K562 (cell line): ENCODE data around the gene EPHA2. TPM values are rescaled to one million over a fixed set of nuclear protein-coding genes. Genes with fewer than 3 reads are reported as not detected.

Source experiments
- ARID1B ChIP-seq: fragments of 450-650 bp; IDR thresholded peaks from 2 replicates; pipeline ENCODE4 v1.6.1; 2016; ENCODE audit warnings: antibody characterized with exemption, mild to moderate bottlenecking, inconsistent platforms
- BCOR ChIP-seq: fragments of 450-650 bp; IDR thresholded peaks from 2 replicates; pipeline ENCODE4 v1.6.1; 2016
- CCAR2 ChIP-seq: fragments of 200-400 bp; formaldehyde crosslinking; IDR thresholded peaks from 2 replicates; pipeline ENCODE4 v1.6.1; 2017; ENCODE audit warnings: mild to moderate bottlenecking, low read depth, low read length
- DMBX1 ChIP-seq: fragments of 250-450 bp; sonication (Bioruptor Pico); IDR thresholded peaks from 2 replicates; pipeline ENCODE4 v1.8.0; 2022; ENCODE audit warnings: inconsistent platforms, mild to moderate bottlenecking, moderate library complexity, borderline replicate concordance
- EP400 ChIP-seq: fragments of 450-650 bp; IDR thresholded peaks from 2 replicates; pipeline ENCODE4 v1.6.1; 2017; ENCODE audit warnings: antibody characterized with exemption, mild to moderate bottlenecking, moderate library complexity
- KDM5B ChIP-seq: fragments of 200-600 bp; sonication (generic); IDR thresholded peaks from 2 replicates; pipeline ENCODE4 v1.6.1; 2012; ENCODE audit warnings: low read depth, mild to moderate bottlenecking, moderate library complexity, low read length, control low read depth, inconsistent platforms; ENCODE audit not compliant: insufficient replicate concordance
- RBFOX2 ChIP-seq: fragments of 200-400 bp; formaldehyde crosslinking; IDR thresholded peaks from 2 replicates; pipeline ENCODE4 v1.6.1; 2017; ENCODE audit warnings: low read depth, mild to moderate bottlenecking, low read length, moderate library complexity
- RBM25 ChIP-seq: fragments of 200-400 bp; formaldehyde crosslinking; IDR thresholded peaks from 2 replicates; pipeline ENCODE4 v1.6.1; 2018; ENCODE audit warnings: low read length, low read depth, moderate library complexity; ENCODE audit not compliant: severe bottlenecking
- ZKSCAN8 ChIP-seq: fragments of 200-800 bp; sonication (Bioruptor generic); IDR thresholded peaks from 2 replicates; pipeline ENCODE4 v1.6.1; 2016; ENCODE audit warnings: missing genetic modification characterization, missing compliant biosample characterization
- ZNF778 ChIP-seq: fragments of 450-650 bp; formaldehyde crosslinking; IDR thresholded peaks from 2 replicates; pipeline ENCODE4 v1.4.0; 2020; ENCODE audit warnings: mild to moderate bottlenecking, moderate library complexity
- polyA plus RNA-seq, 8 experiments: library from polyadenylated mRNA; depleted of rRNA in 4 of 8; stranded (reverse) in 5 of 8; unstranded in 3 of 8; fragments of >200 nt; fragmentation: Nextera tagmentation in 2 of 8; fragmentation: Illumina TruSeq in 1 of 8; extraction: Ambion mirVana in 2 of 8; extraction: Trizol in 1 of 8; gene quantifications; 2 replicates each; pipeline versions ENCODE4 v1.2.1 to v1.2.3, GENCODE V29; 2011 to 2014; ENCODE audit warnings: inconsistent platforms in 1 of 8, missing spikeins in 1 of 8
- total RNA-seq, 7 experiments: library from RNA; depleted of rRNA in 6 of 7; stranded (reverse); fragments of >200 nt in 6 of 7; fragmentation: Illumina TruSeq in 2 of 7; extraction: Trizol in 2 of 7; gene quantifications; 2 replicates each; pipeline versions ENCODE4 v1.2.1 to v1.2.3, GENCODE V29; 2011 to 2021; ENCODE audit warnings: low replicate concordance in 1 of 7
- TF ChIP-seq, protein P1 (sequence below): fragments of 250-450 bp; sonication (Bioruptor Pico); IDR thresholded peaks from 2 replicates; pipeline ENCODE4 v1.8.0; 2021; ENCODE audit warnings: borderline replicate concordance, mild to moderate bottlenecking, moderate library complexity; ENCODE audit not compliant: poor library complexity, severe bottlenecking

Gene EPHA2
- total and polyA plus RNA-seq, 9 of the 15 experiments (the other 6 are each of a cell fraction or from before 2014, with no cell fraction given): 0.04 to 0.40 (median 0.07) TPM; not detected in 4

DNA sequence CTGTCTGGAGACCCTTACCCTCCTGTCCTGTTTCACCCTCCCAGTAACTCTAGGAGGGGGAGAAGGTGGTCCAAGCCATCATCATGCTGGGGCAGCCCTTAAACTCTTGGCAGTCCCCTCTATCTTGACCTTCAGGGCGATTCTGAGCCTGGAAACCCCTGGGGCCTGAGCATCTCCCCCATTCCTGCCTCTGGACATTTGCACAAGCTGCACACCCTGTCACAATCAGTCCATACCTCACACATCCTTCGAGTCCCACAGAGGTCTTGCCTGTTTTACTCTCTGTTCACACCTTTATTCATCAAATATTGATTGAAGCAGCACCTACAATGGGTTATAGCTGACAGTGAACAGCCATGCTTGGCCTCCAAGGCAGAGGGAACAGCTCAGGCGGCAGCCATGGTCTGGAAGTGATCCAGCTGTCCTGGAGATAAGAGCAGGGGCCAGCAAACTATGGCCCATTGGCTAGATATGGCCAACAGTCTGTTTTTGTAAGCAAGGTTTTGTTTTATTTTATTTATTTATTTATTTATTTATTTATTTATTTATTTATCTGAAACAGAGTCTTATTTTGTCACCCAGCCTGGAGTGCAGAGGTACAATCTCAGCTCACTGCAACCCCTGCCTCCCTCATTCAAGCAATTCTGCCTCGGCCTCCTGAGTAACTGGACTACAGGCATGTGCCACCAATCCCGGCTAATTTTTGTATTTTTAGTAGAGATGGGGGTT, 75.3 kb downstream of the EPHA2 start (continued):
- no peak for TF ChIP-seq ZKSCAN8 (CRISPR knock-in tag)
- TF ChIP-seq DMBX1: no peak
- no peak for TF ChIP-seq RBFOX2
- no peak for TF ChIP-seq EP400
- TF ChIP-seq CCAR2: no peak
- TF ChIP-seq ARID1B: 0 out of 2 replicates have a peak, but pooled peaks have one; percentile 27
- TF ChIP-seq ZNF778 (CRISPR knock-in tag): no peak
- TF ChIP-seq BCOR: peak; percentile 64
- no peak for TF ChIP-seq KDM5B
- TF ChIP-seq, protein P1, sequence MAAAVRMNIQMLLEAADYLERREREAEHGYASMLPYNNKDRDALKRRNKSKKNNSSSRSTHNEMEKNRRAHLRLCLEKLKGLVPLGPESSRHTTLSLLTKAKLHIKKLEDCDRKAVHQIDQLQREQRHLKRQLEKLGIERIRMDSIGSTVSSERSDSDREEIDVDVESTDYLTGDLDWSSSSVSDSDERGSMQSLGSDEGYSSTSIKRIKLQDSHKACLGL (CRISPR knock-in tag): no peak
- peak; percentile 88 for TF ChIP-seq RBM25
